ENCODE results near the gene KLHL29. TPM values are rescaled to one million over a fixed set of nuclear protein-coding genes. Genes with fewer than 3 reads are reported as not detected.

KLHL29 gene
- total RNA-seq, 1 donor from 2014 or later = 5.0 TPM

GRCh38 chr2:23380562-23381065 is 4.4 kb upstream of the KLHL29 start:
- Histone ChIP-seq H3K27me3 (ENCODE audit: control insufficient read depth, insufficient read depth, low read length) (no peaks in the 10 kb centered on the region), H3K36me3 (ENCODE audit: control insufficient read depth, insufficient read depth, low read length) (no peaks in the 10 kb centered on the region), H3K4me3 (ENCODE audit: low read depth, low read length) (peak overlapping the region; percentile 22)
- no peak for FAIRE-seq
- no peak for DNase-seq (ENCODE audit: low read depth)
- TF ChIP-seq CTCF (IDR thresholded peaks at IDR 0.05; ENCODE audit: insufficient read depth, low read length, severe bottlenecking) = no peak

DNA sequence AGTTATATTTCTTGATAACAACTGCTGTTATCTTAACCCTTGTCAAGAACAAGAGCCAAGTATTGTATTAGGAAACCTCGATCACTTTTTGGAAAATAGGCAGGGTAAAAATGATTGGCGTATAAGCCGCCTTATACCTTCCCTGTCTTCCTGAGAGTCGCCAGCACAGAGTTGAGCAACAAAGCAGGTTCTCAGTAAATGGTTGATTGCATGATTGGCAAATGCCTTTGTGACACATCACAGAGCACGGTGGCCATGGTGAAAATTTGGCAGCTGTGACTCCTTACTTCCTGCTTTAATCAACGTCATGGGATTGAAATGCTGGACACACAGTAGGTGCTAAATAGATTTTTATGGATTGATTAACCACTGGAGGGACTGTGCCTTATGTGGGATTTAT is 3.9 kb upstream of the KLHL29 start:
- no peak for TF ChIP-seq CTCF (IDR thresholded peaks at IDR 0.05; ENCODE audit: insufficient read depth, low read length, severe bottlenecking)
- H3K4me3 ChIP-seq (ENCODE audit: low read depth, low read length) = peak overlapping the region; percentile 22
- peak; percentile 86 for FAIRE-seq
- H3K36me3 ChIP-seq (ENCODE audit: control insufficient read depth, insufficient read depth, low read length) = no peaks in the 10 kb centered on the region
- H3K27me3 ChIP-seq (ENCODE audit: control insufficient read depth, insufficient read depth, low read length) = no peaks in the 10 kb centered on the region
- peak; percentile 97 for DNase-seq (ENCODE audit: low read depth)

DNA sequence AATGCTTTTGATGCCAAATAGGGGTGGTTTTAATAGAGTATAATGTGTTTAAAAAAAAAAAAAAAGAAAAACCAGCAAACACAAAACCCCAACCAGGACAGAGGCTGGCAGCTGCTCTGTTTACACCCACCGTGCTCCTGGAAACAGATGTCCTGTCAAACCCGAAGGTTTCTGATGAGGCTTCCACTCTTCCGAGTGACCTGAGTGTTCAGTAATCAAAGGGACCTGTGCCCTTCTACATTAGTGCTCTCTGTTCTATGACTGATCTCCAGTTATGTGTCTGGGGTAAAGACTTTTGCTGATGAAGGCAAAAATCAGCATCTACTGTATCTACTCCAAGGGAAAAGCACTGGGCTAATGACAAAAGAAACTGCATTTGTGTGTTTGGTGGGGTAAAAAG is 3.5 kb upstream of the KLHL29 start:
- no peaks in the 10 kb centered on the region for H3K27me3 ChIP-seq (ENCODE audit: control insufficient read depth, insufficient read depth, low read length)
- no peak for TF ChIP-seq CTCF (IDR thresholded peaks at IDR 0.05; ENCODE audit: insufficient read depth, low read length, severe bottlenecking)
- DNase-seq (ENCODE audit: low read depth) (no peak), FAIRE-seq (no peak)
- no peaks in the 10 kb centered on the region for H3K36me3 ChIP-seq (ENCODE audit: control insufficient read depth, insufficient read depth, low read length)
- H3K4me3 ChIP-seq (ENCODE audit: low read depth, low read length) = no peak overlapping the region

DNA sequence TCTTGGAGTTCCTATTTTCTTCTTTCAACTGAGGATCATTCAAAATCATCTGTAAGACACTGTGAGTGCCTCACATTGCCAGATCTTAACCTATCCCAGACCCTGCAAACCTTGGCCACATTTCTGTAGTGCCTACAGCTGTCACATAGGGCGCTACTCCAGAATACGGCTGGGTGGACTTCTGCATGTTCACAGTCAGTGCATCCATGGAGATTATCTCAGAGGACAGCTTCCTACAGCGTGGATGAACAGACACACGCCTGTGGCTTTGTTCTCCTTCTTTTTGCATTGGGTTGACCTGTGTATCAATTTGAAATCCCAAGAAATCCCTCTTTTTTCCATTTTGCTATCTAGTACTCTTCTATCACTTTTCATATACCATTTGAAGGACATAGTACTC is 1.9 kb upstream of the KLHL29 start:
- H3K4me3 ChIP-seq (ENCODE audit: low read depth, low read length) = no peak overlapping the region
- FAIRE-seq = no peak
- no peaks in the 10 kb centered on the region for H3K36me3 ChIP-seq (ENCODE audit: control insufficient read depth, insufficient read depth, low read length)
- no peak for DNase-seq (ENCODE audit: low read depth)
- TF ChIP-seq CTCF (IDR thresholded peaks at IDR 0.05; ENCODE audit: insufficient read depth, low read length, severe bottlenecking) = no peak
- no peaks in the 10 kb centered on the region for H3K27me3 ChIP-seq (ENCODE audit: control insufficient read depth, insufficient read depth, low read length)

DNA sequence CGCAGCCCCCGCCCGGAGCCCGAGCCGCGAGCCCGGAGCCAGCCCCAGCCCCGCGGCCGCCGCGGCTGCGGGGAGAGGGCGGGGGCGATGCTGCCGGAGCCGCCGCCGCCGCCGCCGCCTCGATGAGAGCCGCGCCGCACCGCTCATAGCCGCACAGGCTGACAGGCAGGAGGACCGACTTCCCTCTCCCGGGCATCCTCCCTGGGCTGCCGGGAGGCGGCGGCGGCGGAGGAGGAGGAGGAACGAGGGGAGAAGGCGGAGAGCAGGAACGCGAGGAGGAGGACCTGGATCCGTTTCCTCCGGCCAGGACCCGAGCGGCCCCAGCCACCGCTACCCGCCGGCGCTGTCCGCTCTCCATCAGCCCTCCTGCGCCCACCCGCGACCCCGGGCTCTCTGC is 370 bp downstream of the KLHL29 start:
- FAIRE-seq = no peak
- no peak for TF ChIP-seq CTCF (IDR thresholded peaks at IDR 0.05; ENCODE audit: insufficient read depth, low read length, severe bottlenecking)
- Histone ChIP-seq H3K27me3 (ENCODE audit: control insufficient read depth, insufficient read depth, low read length) (no peaks in the 10 kb centered on the region), H3K4me3 (ENCODE audit: low read depth, low read length) (peak overlapping the region; percentile 73), H3K36me3 (ENCODE audit: control insufficient read depth, insufficient read depth, low read length) (no peaks in the 10 kb centered on the region)
- DNase-seq (ENCODE audit: low read depth) = no peak

- Histone ChIP-seq H3K36me3 (ENCODE audit: control insufficient read depth, insufficient read depth, low read length) (no peaks in the 10 kb centered on the region), H3K4me3 (ENCODE audit: low read depth, low read length) (peak overlapping the region; percentile 73), H3K27me3 (ENCODE audit: control insufficient read depth, insufficient read depth, low read length) (no peaks in the 10 kb centered on the region)
- DNase-seq (ENCODE audit: low read depth) = no peak
- FAIRE-seq = no peak
- no peak for TF ChIP-seq CTCF (IDR thresholded peaks at IDR 0.05; ENCODE audit: insufficient read depth, low read length, severe bottlenecking)
Measured at GRCh38 chr2:23385748-23386338, 864 bp downstream of the KLHL29 start.
